Measurements from ENCODE around the gene POLK.
"Not testable (repeated sequence)": the region's sequence is repeated elsewhere in the genome, so short reads cannot be mapped to it uniquely, and the experiment has no call there.

POLK gene

DNA sequence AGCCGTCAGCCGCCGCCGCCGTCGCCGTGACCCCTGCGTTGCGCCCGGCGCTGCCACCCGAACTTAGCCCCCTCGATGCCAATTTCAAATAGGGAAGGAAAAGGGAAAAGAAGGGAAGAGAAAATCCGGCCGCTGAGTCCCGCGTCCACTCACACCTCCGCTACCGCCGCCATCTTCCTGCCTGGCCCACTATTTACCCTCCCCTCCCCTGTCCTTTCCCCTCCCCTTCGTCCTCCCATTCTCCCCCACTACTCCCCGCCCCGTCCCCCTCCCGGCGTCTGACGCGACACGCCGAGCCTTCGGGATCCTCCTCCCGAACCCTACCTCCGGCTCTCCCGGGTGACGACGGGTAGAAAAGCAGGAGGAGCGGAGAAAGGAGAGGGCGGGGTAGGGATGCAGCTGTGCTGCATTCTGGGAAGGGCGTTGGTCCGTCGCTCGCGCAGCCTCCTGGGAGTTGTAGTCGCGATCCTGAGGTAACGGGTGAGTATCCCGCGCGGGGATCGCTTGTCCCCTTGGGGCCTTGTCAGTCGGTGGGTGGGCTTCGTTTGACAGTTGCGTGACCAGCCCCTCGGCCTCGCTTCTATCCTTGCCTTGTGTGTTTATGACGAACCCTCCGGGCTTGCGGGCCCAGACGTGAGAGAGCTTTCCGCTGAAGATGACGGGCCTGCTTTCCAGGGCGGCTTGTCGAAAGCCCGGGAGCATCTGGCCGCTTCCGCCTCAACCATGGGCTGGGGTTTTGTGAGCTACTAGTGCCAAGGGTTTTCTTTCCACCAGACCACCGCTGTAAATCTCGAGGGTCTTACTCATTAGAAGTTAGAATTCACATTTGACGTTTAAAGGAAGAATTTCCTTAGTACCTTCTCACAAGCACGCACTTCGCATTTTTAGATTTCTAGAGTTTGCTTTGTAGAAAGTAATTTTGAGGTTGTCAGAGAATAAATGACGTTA lies at the start of gene POLK, which contains the start of gene CERT1:
Gene POLK (plus strand): TSS at position 457 of the 948 bp plus-strand sequence.
Gene CERT1 (minus strand): TSS at position 195 of the 948 bp plus-strand sequence. CDS start 422 bp downstream, outside the sequence.
- DNase-seq (ENCODE audit: low spot score), result peak; percentile 97

- DNase-seq (ENCODE audit: low spot score), result no peak
Observed at GRCh38 chr5:75463726-75464125, 48.0 kb upstream of the POLK start.

DNA sequence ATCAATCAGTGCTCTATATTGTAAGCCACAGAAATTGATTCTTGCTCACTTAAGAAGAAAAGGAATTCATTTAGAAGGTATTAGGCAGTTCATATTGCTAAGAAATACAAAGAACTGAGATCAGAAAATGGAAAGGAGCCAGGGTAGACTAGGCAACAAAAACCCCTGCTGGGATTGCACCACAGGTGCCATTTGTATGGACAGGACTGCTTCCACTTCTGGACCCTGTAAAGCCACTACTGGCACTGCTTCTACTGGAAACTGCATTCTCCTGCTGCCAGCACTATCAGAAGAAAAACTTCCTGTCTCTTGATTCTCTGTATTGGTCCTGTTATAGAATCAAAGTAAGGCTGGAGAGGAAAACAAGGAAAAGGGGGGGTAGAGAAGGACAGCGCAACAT lies 46.2 kb upstream of the POLK start:
- DNase-seq (ENCODE audit: low spot score), result no peak

DNA sequence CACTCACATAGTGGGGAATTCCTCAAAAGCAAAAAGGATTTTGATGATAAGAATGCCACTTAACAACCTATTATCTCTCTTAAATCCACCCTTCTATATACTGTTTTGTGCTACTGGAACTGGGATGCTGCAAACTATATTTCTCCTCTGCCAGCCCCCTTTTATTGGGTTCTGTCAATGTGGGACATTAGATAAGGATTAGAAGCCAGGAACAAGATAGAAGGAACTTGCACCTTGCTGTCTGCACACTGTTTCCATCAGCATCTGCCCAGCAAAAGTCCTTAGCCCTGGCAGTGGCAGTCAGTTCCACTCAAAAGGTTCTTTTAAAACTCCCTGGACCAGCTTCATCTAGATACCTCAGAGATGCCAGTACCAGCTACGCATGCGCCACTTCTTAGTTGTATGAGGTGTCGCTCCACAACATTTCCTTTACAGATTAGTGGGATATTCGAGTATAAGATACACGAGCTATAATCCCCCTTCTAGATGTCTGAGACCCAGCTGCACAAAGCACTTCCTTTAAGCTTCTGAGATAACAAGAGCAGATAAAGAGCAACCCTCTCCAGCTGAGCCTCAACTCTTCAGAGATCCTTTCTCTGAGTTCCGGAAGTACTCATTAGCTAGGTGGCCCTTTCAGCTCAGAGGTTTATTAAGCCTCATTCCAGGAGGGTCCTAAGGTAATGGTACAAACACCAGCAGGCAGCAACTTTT lies 45.5 kb upstream of the POLK start:
- DNase-seq (ENCODE audit: low spot score), result no peak

GRCh38 chr5:75468593-75468992 lies 43.1 kb upstream of the POLK start:
- DNase-seq (ENCODE audit: low spot score), result no peak

- DNase-seq (ENCODE audit: low spot score), result no peak
Observed at GRCh38 chr5:75469017-75469416, 42.7 kb upstream of the POLK start.

DNA sequence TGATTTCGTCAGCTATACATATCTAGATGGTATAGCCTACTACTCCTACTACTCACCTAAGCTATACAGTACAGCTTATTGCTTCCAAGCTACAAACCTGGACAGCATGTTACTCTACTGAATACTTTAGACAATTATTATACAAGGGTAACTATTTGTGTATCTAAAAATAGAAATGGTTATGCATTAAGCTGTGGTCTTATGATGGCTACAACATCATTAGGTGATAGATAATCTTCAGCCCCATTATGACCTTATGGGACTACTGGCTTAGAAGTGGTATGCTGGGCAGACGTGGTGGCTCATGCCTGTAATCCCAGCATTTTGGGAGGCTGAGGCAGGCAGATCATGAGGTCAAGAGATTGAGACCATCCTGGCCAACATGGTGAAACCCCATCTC lies 40.5 kb upstream of the POLK start:
- no peak for DNase-seq (ENCODE audit: low spot score)

- no peak for DNase-seq (ENCODE audit: low spot score)
Observed at GRCh38 chr5:75472973-75473372, 38.7 kb upstream of the POLK start.

GRCh38 chr5:75473463-75473862 lies 38.2 kb upstream of the POLK start:
- no peak for DNase-seq (ENCODE audit: low spot score)

GRCh38 chr5:75475364-75475763 lies 36.3 kb upstream of the POLK start:
- no peak for DNase-seq (ENCODE audit: low spot score)

- DNase-seq (ENCODE audit: low spot score), result no peak
Observed at GRCh38 chr5:75481024-75481423, 30.7 kb upstream of the POLK start.

GRCh38 chr5:75482482-75482881 lies 29.2 kb upstream of the POLK start:
- no peak for DNase-seq (ENCODE audit: low spot score)

DNA sequence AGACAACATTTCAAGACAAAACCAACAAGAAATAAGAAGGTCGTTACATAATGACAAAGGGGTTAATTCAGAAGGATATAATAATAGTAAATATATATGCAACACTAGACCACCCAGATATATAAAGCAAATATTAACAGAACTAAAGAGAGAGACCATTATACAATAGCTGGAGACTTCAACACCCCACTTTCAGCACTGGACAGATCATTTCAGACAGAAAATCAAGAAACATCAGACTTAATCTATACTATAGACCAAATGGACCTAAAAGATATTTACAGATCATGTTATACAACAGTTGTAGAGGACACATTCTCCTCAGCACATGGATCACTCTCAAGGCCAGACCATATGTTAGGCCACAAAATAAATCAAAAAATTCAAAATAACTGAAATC lies 27.1 kb upstream of the POLK start:
- no peak for DNase-seq (ENCODE audit: low spot score)

GRCh38 chr5:75489847-75490246 lies 21.8 kb upstream of the POLK start:
- not testable (repeated sequence) for DNase-seq (ENCODE audit: low spot score)

- no peak for DNase-seq (ENCODE audit: low spot score)
Observed at GRCh38 chr5:75491621-75492020, 20.1 kb upstream of the POLK start.

- no peak for DNase-seq (ENCODE audit: low spot score)
Observed at GRCh38 chr5:75496026-75496425, 15.7 kb upstream of the POLK start.

- no peak for DNase-seq (ENCODE audit: low spot score)
Observed at GRCh38 chr5:75498208-75498777, 13.4 kb upstream of the POLK start.

- DNase-seq (ENCODE audit: low spot score), result not testable (repeated sequence)
Observed at GRCh38 chr5:75498875-75499274, 12.8 kb upstream of the POLK start.

- DNase-seq (ENCODE audit: low spot score), result not testable (repeated sequence)
Observed at GRCh38 chr5:75505112-75505511, 6.6 kb upstream of the POLK start.

DNA sequence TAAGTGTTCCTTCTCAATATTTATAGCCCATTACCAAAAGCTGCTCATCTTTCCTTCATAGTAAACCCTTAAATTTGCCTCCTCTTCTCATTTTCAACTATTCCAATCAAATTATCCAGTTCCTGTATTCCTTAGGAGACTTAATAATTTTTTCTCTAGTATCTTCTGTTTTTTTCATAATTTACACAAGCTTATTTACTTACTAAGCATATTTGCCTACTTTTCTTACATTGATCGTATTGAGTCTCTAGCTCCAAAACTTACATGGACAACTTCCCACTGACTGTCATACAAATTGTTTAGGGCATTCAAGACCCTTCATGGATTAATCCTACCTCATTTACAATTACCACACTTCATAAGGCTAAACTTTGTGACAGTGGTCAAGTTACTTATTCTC lies 3.9 kb upstream of the POLK start:
- no peak for DNase-seq (ENCODE audit: low spot score)

DNA sequence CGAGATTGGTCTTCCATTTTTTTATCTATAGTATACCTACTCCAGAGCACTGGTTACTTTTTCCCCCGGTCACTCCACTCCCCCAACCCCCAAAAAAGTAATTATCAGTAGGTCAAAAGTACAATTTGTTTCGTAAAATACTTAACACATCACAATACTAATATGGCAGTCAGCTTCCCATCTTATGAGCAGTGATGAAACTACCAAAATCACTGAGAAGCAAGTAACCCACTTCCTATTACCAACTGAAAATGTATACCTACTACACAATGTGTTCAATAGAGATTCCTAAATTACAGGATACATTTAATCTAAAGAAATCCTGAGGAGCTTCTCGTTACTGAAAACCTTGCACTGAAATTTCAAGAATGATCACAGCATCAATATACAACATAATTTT lies 2.1 kb upstream of the POLK start:
- DNase-seq (ENCODE audit: low spot score), result no peak

- no peak for DNase-seq (ENCODE audit: low spot score)
Observed at GRCh38 chr5:75509956-75510355, 1.7 kb upstream of the POLK start.

GRCh38 chr5:75510417-75510835 lies 1.3 kb upstream of the POLK start:
- DNase-seq (ENCODE audit: low spot score), result no peak
